ENCODE data around the gene GATAD2A. TPM values are rescaled to one million over a fixed set of nuclear protein-coding genes. Genes with fewer than 3 reads are reported as not detected.

The GATAD2A gene
- total RNA-seq, 1 donor from 2014 or later: 84.0 TPM

DNA sequence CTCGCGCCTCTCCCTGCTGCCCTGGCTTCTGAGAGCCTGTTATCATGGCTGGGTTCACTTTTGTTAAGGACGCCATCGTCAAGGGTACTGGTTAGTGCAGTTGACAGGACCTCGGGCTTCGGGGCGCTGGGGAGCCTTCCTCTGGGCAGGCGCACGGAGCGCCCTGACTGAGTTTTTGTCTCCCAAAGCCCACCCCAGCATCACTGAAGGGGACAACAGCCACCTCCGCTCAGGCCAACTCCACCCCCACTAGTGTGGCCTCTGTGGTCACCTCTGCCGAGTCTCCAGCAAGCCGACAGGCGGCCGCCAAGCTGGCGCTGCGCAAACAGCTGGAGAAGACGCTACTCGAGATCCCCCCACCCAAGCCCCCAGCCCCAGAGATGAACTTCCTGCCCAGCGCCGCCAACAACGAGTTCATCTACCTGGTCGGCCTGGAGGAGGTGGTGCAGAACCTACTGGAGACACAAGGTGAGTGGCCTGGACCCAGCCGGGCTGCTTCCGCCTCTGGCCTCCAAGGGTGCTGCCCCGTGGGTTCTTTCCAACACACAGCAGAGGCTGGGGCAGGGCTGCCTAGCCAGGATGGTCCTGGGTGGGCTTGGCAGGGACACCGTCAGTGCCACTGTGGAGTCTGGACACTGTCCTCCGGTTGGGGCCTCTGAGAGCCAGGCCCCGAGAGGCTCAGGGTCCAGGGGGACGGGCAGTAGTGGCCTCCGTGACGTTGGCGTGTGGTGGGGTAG lies 92.9 kb downstream of the GATAD2A start:
- intact Hi-C loops (cut with DNase I): loop anchor here (10.0 kb wide), 1 partner anchor 134 kb away; no protein-coding TSS in a partner anchor
- no peak for DNase-seq
- Histone ChIP-seq H3K27me3 (ENCODE audit: low read depth) (no peaks in the 10 kb centered on the region), H3K4me3 (no peak overlapping the region), H3K27ac (no peak overlapping the region), H3K4me1 (no peaks in the 10 kb centered on the region), H3K36me3 (peaks cover 98% of the 10 kb centered on the region), H3K9me3 (no peaks in the 10 kb centered on the region)
- no peak for ATAC-seq
- TF ChIP-seq, protein P1, sequence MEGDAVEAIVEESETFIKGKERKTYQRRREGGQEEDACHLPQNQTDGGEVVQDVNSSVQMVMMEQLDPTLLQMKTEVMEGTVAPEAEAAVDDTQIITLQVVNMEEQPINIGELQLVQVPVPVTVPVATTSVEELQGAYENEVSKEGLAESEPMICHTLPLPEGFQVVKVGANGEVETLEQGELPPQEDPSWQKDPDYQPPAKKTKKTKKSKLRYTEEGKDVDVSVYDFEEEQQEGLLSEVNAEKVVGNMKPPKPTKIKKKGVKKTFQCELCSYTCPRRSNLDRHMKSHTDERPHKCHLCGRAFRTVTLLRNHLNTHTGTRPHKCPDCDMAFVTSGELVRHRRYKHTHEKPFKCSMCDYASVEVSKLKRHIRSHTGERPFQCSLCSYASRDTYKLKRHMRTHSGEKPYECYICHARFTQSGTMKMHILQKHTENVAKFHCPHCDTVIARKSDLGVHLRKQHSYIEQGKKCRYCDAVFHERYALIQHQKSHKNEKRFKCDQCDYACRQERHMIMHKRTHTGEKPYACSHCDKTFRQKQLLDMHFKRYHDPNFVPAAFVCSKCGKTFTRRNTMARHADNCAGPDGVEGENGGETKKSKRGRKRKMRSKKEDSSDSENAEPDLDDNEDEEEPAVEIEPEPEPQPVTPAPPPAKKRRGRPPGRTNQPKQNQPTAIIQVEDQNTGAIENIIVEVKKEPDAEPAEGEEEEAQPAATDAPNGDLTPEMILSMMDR (IDR thresholded peaks at IDR 0.05): no peak

- intact Hi-C loops (cut with DNase I): loop anchor here (10.0 kb wide), 1 partner anchor 135 kb away; no protein-coding TSS in a partner anchor
- peaks cover 98% of the 10 kb centered on the region for H3K36me3 ChIP-seq
- no peak for ATAC-seq
Measured at GRCh38 chr19:19499272-19499995, 94.0 kb downstream of the GATAD2A start.

GRCh38 chr19:19500975-19501644 lies 95.6 kb downstream of the GATAD2A start:
- Histone ChIP-seq H3K9me3 (no peaks in the 10 kb centered on the region), H3K4me1 (no peaks in the 10 kb centered on the region), H3K27me3 (ENCODE audit: low read depth) (no peaks in the 10 kb centered on the region), H3K36me3 (peaks cover 100% of the 10 kb centered on the region), H3K27ac (no peak overlapping the region), H3K4me3 (no peak overlapping the region)
- DNase-seq (no peak), ATAC-seq (no peak)
- TF ChIP-seq, protein P1 (IDR thresholded peaks at IDR 0.05): no peak
- intact Hi-C loops (cut with DNase I): no loop called here

More at GRCh38 chr19:19499272-19499995, 94.0 kb downstream of the GATAD2A start:
- no peak overlapping the region for H3K4me3 ChIP-seq
- no peaks in the 10 kb centered on the region for H3K4me1 ChIP-seq
- no peak overlapping the region for H3K27ac ChIP-seq
- no peaks in the 10 kb centered on the region for H3K27me3 ChIP-seq (ENCODE audit: low read depth)
- TF ChIP-seq, protein P1 (IDR thresholded peaks at IDR 0.05): no peak
- DNase-seq: no peak
- H3K9me3 ChIP-seq: no peaks in the 10 kb centered on the region

- ATAC-seq: no peak
- no peak overlapping the region for H3K27ac ChIP-seq
- intact Hi-C loops (cut with DNase I): no loop called here
- DNase-seq: no peak
- peaks cover 100% of the 10 kb centered on the region for H3K36me3 ChIP-seq
- H3K9me3 ChIP-seq: no peaks in the 10 kb centered on the region
- no peak overlapping the region for H3K4me3 ChIP-seq
- no peaks in the 10 kb centered on the region for H3K4me1 ChIP-seq
- TF ChIP-seq, protein P1 (IDR thresholded peaks at IDR 0.05): no peak
- H3K27me3 ChIP-seq (ENCODE audit: low read depth): no peaks in the 10 kb centered on the region
Measured at GRCh38 chr19:19501798-19502197, 96.3 kb downstream of the GATAD2A start.

- H3K27ac ChIP-seq: no peak overlapping the region
- H3K36me3 ChIP-seq: peaks cover 99% of the 10 kb centered on the region
- H3K4me3 ChIP-seq: no peak overlapping the region
- no peaks in the 10 kb centered on the region for H3K9me3 ChIP-seq
- no peaks in the 10 kb centered on the region for H3K27me3 ChIP-seq (ENCODE audit: low read depth)
- H3K4me1 ChIP-seq: no peaks in the 10 kb centered on the region
- ATAC-seq (no peak), DNase-seq (no peak)
- TF ChIP-seq, protein P1 (IDR thresholded peaks at IDR 0.05): no peak
- intact Hi-C loops (cut with DNase I): no loop called here
Measured at GRCh38 chr19:19502281-19502680, 96.8 kb downstream of the GATAD2A start.
